GM18867 (cell line): Measurements from ENCODE around the gene CTTNBP2.

Experiments
- ATAC-seq: cut with Tn5 transposase; IDR thresholded peaks from one replicate; pipeline ENCODE4 v1.9.1; 2021; ENCODE audit warnings: mild to moderate bottlenecking, moderate library complexity; ENCODE audit not compliant: unreplicated experiment

Gene CTTNBP2

GRCh38 chr7:117666031-117666430 lies 207.2 kb downstream of the CTTNBP2 start:
- no peak for ATAC-seq

- ATAC-seq = no peak
These were observed 207.9 kb downstream of the CTTNBP2 start for GRCh38 chr7:117665368-117665767.

- ATAC-seq = no peak
These were observed 209.2 kb downstream of the CTTNBP2 start for GRCh38 chr7:117664047-117664446.

GRCh38 chr7:117661328-117661727 lies 211.9 kb downstream of the CTTNBP2 start:
- no peak for ATAC-seq
